Tibial artery (tissue), 4 donors: ENCODE results near the gene KRTAP10-5.

Experiments
- DNase-seq, 2 donors: peaks; one replicate each; pipeline ENCODE4 v3.0.0-alpha.2; 2019
- H3K27ac ChIP-seq, 2 donors: fragments of 200-600 bp; sonication (generic) in 1 of 2; 1 replicate in 1 of 2; 2 replicates in 1 of 2; pipeline ENCODE4 v1.5.1; 2018 to 2019; ENCODE audit warnings: mild to moderate bottlenecking in 1 of 2
- H3K27me3 ChIP-seq, 2 donors: fragments of 200-600 bp; sonication (generic) in 1 of 2; one replicate each; pipeline versions ENCODE4 v1.5.1 to v1.6.0; 2016 to 2019
- H3K36me3 ChIP-seq, 3 donors: fragments of 200-600 bp; sonication (generic) in 2 of 3; one replicate each; pipeline ENCODE4 v1.5.1; 2016 to 2019; ENCODE audit warnings: mild to moderate bottlenecking in 2 of 3
- H3K4me1 ChIP-seq, 4 donors: fragments of 200-600 bp; sonication (generic) in 2 of 4; 1 replicate in 3 of 4; 2 replicates in 1 of 4; pipeline ENCODE4 v1.5.1; 2016 to 2019
- H3K4me3 ChIP-seq, 2 donors: fragments of 200-600 bp; sonication (generic) in 1 of 2; 1 replicate in 1 of 2; 2 replicates in 1 of 2; pipeline ENCODE4 v1.5.1; 2018 to 2019; ENCODE audit warnings: mild to moderate bottlenecking in 2 of 2
- H3K9me3 ChIP-seq, 3 donors: fragments of 200-600 bp; sonication (generic) in 1 of 3; one replicate each; pipeline ENCODE4 v1.5.1; 2016 to 2019
- CTCF ChIP-seq, 2 experiments: fragments of 200-600 bp in 1 of 2; fragments of 450-650 bp in 1 of 2; IDR thresholded peaks; one replicate each; pipeline ENCODE4 v1.5.1; 2017 to 2019; ENCODE audit warnings: antibody characterized with exemption in 2 of 2, mild to moderate bottlenecking in 1 of 2, moderate library complexity in 1 of 2
- intact Hi-C: fragments of 100-400 bp; cut with DNase I; formaldehyde crosslinking; loops from one replicate; pipeline ENCODE4 v1.15.0; 2023; ENCODE audit warnings: low total_unique reads

Gene KRTAP10-5

GRCh38 chr21:44533891-44534627 is 46.3 kb downstream of the KRTAP10-5 start:
- Histone ChIP-seq H3K27me3 (peaks cover 0 to 40% of the 10 kb centered on the region in 2 donors), H3K9me3 (no peaks in the 10 kb centered on the region), H3K4me1 (no peaks in the 10 kb centered on the region), H3K4me3 (no peak overlapping the region), H3K36me3 (no peaks in the 10 kb centered on the region), H3K27ac (no peak overlapping the region)
- intact Hi-C loops, result no loop called here
- peak; percentile 1 to 48 for DNase-seq
- no peak for TF ChIP-seq CTCF (IDR thresholded peaks at IDR 0.05)

DNA sequence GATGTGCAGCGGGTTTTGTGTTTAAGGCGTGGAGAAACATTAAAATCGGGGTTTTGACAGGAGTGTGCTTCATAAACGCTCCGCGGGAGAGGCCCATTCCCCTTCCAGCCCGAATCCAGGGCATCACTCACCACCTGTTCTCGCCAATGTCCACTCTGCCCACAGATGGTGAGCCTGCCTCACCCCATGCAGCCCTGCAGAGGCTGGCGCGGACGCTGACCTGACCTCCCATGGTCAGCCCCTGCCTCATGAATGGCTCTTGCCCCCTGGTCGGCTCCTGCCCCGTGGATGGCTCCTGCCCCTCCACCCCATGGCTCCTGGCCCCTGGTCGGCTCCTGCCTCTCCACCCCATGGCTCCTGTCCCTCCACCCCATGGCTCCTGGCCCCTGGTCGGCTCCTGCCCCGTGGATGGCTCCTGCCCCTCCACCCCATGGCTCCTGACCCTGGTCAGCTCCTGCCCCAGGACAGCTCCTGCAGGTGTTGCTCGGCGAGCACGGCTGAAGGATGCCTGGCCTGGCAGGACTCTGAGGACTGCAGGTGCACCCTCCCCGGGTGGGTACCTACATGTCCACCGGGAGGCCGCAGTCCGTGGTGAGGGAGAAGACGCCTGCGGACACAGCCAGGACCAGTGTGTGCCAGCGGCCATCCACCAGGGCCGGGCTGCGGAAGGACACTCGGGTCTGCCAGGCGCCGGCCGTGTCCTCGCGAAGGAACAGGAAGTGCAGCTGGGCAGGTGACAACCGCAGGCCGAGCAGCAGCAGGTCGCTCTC is 47.1 kb downstream of the KRTAP10-5 start:
- Histone ChIP-seq H3K36me3 (no peaks in the 10 kb centered on the region), H3K4me3 (no peak overlapping the region), H3K4me1 (no peaks in the 10 kb centered on the region), H3K27ac (no peak overlapping the region), H3K27me3 (peaks cover 0 to 34% of the 10 kb centered on the region in 2 donors), H3K9me3 (no peaks in the 10 kb centered on the region)
- intact Hi-C loops, result no loop called here
- peak; percentile 17 to 64 for DNase-seq
- no peak for TF ChIP-seq CTCF (IDR thresholded peaks at IDR 0.05)

GRCh38 chr21:44532712-44533111 is 47.7 kb downstream of the KRTAP10-5 start:
- peaks cover 0 to 29% of the 10 kb centered on the region in 2 donors for H3K27me3 ChIP-seq
- no peak for TF ChIP-seq CTCF (IDR thresholded peaks at IDR 0.05)
- DNase-seq, result peak; percentile 12 to 44
- H3K27ac ChIP-seq, result no peak overlapping the region
- H3K4me1 ChIP-seq, result no peaks in the 10 kb centered on the region
- H3K9me3 ChIP-seq, result no peaks in the 10 kb centered on the region
- H3K4me3 ChIP-seq, result no peak overlapping the region
- H3K36me3 ChIP-seq, result no peaks in the 10 kb centered on the region
- intact Hi-C loops, result no loop called here

DNA sequence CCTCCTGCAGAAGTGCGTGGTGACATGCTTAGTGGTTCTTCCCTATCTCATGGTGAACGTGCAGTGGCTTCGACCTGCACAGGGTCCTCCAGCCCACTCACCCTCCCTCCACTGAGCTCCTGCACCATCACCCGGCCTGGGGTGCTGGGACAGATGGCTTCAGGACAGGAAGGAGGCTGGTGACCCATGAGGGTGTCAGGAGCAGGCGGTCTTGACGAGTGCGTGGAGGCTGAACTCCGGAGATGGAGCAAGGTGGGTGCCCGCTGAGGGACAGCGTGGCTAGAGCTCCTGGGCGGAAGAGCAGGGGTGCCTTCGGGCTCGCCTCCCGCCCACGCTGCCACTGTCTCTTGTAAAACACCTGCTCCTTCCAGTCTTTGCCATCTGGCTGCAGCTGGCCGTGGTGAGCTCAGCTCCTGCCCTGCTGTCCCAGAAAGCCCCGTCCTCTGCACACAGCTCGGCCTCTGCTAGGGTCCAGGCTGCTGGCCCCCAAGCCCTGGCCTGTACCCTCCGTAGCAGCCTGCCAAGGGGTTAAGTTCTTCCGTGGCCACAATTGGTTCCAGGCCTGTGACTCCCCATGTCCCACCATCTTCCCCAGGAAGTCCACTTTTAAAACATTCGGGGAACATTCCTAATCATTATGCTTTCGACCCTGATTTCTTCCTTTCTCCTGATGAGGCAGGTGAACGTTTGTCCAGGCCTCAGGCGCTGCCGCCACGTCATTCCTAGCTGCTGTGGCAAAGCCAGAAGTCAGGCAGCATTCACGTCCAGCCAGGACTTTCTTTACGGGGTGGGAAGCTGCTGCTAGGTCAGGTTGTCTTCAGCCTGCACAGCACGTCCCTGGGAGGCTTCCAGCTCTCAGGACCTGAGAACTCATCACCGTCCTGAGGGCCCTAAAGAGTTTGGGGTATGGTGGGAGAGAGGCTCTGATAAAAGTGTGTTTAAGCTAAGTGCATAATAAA is 48.5 kb downstream of the KRTAP10-5 start:
- H3K4me1 ChIP-seq, result no peaks in the 10 kb centered on the region
- no peak overlapping the region for H3K4me3 ChIP-seq
- no peak overlapping the region for H3K27ac ChIP-seq
- TF ChIP-seq CTCF (IDR thresholded peaks at IDR 0.05), result no peak
- intact Hi-C loops, result no loop called here
- DNase-seq, result peak in 1 of 2 donors; percentile 13
- no peaks in the 10 kb centered on the region for H3K36me3 ChIP-seq
- no peaks in the 10 kb centered on the region for H3K9me3 ChIP-seq
- peaks cover 0 to 28% of the 10 kb centered on the region in 2 donors for H3K27me3 ChIP-seq

GRCh38 chr21:44530903-44531605 is 49.4 kb downstream of the KRTAP10-5 start:
- Histone ChIP-seq H3K36me3 (no peaks in the 10 kb centered on the region), H3K4me1 (no peaks in the 10 kb centered on the region), H3K27me3 (peaks cover 0 to 28% of the 10 kb centered on the region in 2 donors), H3K9me3 (no peaks in the 10 kb centered on the region), H3K27ac (no peak overlapping the region), H3K4me3 (no peak overlapping the region)
- peak; percentile 6 to 48 for DNase-seq
- intact Hi-C loops, result no loop called here
- no peak for TF ChIP-seq CTCF (IDR thresholded peaks at IDR 0.05)
